Type B pancreatic cell (in vitro differentiated cells): Measurements from ENCODE around the gene CPXM1. TPM values are rescaled to one million over a fixed set of nuclear protein-coding genes. Genes with fewer than 3 reads are reported as not detected.
"Not testable (repeated sequence)": the region's sequence is repeated elsewhere in the genome, so short reads cannot be mapped to it uniquely, and the experiment has no call there.

ENCODE experiments used
- DNase-seq: peaks from one replicate; pipeline ENCODE4 v3.0.0; 2021; ENCODE audit warnings: mixed read lengths; ENCODE audit not compliant: unreplicated experiment; ENCODE audit errors: extremely low spot score
- H3K27ac Mint-ChIP-seq: 2 replicates; pipeline ENCODE4 v1.8.0; 2021; ENCODE audit warnings: mild to moderate bottlenecking, mixed read lengths
- H3K27me3 Mint-ChIP-seq: 2 replicates; pipeline ENCODE4 v1.8.0; 2021; ENCODE audit warnings: mixed read lengths
- H3K36me3 Mint-ChIP-seq: 2 replicates; pipeline ENCODE4 v1.8.0; 2021; ENCODE audit warnings: mixed read lengths
- H3K4me1 Mint-ChIP-seq: one replicate; pipeline ENCODE4 v1.8.0; 2021; ENCODE audit warnings: mixed read lengths; ENCODE audit not compliant: unreplicated experiment
- H3K4me3 Mint-ChIP-seq: 2 replicates; pipeline ENCODE4 v1.8.0; 2021; ENCODE audit warnings: mild to moderate bottlenecking, mixed read lengths
- H3K9me3 Mint-ChIP-seq: 2 replicates; pipeline ENCODE4 v1.8.0; 2021; ENCODE audit warnings: mixed read lengths
- total RNA-seq: library from RNA; stranded (reverse); gene quantifications from 2 replicates; pipeline ENCODE4 v1.2.1, GENCODE V29; 2021; ENCODE audit warnings: low replicate concordance
- TF ChIP-seq, protein P1 (sequence below): fragments of 200-600 bp; sonication (generic); conservative IDR thresholded peaks from 2 replicates; pipeline ENCODE4 v1.5.0; 2021; ENCODE audit warnings: antibody characterized with exemption, mild to moderate bottlenecking

The CPXM1 gene
- total RNA-seq, 1 donor from 2014 or later: 106 TPM

DNA sequence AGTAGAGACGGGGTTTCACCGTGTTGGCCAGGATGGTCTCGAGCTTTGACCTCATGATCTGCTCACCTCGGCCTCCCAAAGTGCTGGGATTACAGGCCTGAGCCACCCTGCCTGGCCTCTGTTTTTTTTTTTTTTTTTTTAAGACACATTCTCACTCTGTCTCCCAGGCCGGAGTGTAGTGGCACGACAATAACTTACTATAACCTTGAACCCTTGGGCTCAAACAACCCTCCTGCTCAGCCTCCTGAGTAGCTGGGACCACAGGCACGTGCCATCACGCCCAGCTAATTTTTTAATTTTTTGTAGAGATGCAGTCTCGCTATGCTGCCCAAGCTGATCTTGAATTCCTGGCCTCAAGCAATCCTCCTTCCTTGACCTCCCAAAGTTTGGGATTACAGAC lies 26.6 kb downstream of the CPXM1 start:
- H3K36me3 Mint-ChIP-seq: no peaks in the 10 kb centered on the region
- peaks cover 28% of the 10 kb centered on the region for H3K27me3 Mint-ChIP-seq
- no peak overlapping the region for H3K27ac Mint-ChIP-seq
- TF ChIP-seq, protein P1, sequence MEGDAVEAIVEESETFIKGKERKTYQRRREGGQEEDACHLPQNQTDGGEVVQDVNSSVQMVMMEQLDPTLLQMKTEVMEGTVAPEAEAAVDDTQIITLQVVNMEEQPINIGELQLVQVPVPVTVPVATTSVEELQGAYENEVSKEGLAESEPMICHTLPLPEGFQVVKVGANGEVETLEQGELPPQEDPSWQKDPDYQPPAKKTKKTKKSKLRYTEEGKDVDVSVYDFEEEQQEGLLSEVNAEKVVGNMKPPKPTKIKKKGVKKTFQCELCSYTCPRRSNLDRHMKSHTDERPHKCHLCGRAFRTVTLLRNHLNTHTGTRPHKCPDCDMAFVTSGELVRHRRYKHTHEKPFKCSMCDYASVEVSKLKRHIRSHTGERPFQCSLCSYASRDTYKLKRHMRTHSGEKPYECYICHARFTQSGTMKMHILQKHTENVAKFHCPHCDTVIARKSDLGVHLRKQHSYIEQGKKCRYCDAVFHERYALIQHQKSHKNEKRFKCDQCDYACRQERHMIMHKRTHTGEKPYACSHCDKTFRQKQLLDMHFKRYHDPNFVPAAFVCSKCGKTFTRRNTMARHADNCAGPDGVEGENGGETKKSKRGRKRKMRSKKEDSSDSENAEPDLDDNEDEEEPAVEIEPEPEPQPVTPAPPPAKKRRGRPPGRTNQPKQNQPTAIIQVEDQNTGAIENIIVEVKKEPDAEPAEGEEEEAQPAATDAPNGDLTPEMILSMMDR: no peak
- H3K4me1 Mint-ChIP-seq: no peaks in the 10 kb centered on the region
- no peak overlapping the region for H3K4me3 Mint-ChIP-seq
- no peak for DNase-seq
- H3K9me3 Mint-ChIP-seq: no peaks in the 10 kb centered on the region

DNA sequence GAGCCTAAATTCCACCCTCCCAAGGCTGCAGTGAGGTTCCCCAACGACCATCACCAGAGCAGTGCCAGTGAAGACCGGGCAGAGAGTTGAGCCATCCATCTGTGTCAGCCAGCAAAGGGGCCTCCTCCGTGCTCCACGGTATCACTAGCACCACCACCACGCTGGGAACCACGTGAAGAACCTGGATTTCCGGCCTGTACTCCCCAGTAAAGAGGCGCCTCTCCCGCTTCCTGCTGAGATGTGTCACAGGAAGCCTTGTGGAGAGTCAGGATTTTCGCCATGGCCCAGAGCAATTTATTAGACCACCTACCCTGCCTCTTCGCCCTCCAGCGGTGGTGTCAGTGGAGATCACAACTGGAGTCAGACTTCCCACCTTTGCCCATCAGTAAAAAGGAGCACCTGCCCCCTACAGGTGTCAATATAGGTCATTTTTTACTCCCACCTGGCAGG lies 28.8 kb downstream of the CPXM1 start:
- Mint-ChIP-seq H3K9me3 (no peaks in the 10 kb centered on the region), H3K4me1 (no peaks in the 10 kb centered on the region), H3K4me3 (no peak overlapping the region), H3K27ac (no peak overlapping the region), H3K27me3 (peaks cover 36% of the 10 kb centered on the region), H3K36me3 (no peaks in the 10 kb centered on the region)
- DNase-seq: peak; percentile 52
- TF ChIP-seq, protein P1: no peak

DNA sequence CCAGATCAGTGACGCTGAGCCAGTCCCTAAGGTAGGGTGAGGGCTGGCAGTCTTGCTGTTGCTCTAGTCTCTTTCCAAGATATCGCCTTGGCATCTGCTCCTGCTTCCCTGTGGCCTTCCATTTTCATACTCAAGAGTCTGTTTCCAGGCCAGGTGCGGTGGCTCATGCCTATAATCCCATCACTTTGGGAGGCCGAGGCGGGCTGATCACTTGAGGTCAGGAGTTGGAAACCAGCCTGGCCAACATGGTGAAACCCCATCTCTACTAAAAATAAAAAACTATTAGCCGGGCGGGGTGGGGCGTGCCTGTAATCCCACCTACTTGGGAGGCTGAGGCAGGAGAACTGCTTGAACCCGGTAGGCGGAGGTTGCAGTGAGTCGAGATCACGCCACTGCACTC lies 30.3 kb downstream of the CPXM1 start:
- not testable (repeated sequence) for H3K4me3 Mint-ChIP-seq, H3K9me3 Mint-ChIP-seq, H3K36me3 Mint-ChIP-seq, H3K4me1 Mint-ChIP-seq, H3K27ac Mint-ChIP-seq
- peak; percentile 40 for DNase-seq
- H3K27me3 Mint-ChIP-seq: peaks cover 36% of the 10 kb centered on the region

DNA sequence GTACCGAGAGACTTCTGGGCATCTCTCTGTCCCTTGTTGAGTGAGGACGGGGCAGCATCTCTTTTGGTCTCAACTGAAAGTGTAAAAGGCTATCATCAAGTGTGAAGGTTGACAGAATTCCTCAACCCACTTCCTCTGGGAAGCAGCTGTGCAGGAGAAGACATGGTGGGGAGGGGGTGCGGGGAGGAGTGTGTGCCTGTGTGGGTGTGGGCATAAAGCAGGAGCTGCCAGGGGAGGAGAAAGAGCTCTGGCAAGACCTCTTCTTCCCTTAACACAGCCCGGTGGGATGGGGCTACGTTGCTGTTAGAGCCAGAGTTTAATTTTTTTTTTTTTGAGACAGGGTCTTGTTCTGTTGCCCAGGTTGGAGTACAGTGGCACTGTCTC lies 31.8 kb downstream of the CPXM1 start:
- no peak overlapping the region for H3K27ac Mint-ChIP-seq
- no peaks in the 10 kb centered on the region for H3K9me3 Mint-ChIP-seq

DNA sequence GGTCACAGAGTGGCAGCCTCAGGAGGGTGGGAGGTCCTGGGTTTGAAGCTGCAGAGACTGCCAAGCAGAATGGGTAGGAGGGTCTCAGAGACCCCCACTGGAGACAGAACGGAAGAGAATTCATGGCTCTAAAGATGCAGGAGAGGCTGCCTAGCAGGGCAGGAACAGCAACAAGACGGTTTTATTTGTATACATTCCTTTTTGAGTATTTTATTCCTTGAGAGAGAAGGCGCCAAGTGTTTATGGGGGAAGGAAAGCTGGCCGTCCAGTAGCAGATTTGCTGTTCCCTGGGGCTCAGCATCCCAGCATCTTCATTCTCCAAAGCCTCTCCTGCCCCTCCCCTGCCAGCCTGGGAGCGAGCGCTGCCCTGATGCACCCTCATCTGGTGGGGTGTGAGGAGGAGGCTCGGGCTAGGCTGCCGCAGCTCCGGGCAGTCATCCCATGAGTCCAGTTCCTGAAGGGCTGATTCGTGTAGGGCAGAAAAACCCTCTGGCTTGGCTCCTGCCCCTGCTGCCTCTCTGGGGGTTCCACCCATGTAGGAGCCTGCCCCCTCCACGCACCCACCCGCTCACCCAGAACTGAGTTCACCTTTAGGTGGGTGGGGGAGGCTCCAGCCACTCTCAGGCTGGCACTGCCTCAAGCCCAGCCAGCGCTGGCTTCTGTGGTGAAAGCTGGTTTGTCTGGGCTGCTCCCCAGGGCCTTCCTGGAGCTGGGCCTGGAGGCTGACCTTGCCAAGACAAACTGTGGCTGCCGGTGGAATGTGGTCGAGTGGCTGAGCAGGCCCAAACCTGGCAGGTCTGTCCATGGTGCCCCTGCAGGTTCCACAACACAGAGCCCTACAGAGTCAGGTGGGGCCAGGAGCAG lies 32.4 kb downstream of the CPXM1 start:
- Mint-ChIP-seq H3K27me3 (peaks cover 46% of the 10 kb centered on the region), H3K4me1 (no peaks in the 10 kb centered on the region), H3K9me3 (no peaks in the 10 kb centered on the region), H3K27ac (no peak overlapping the region), H3K4me3 (no peak overlapping the region), H3K36me3 (no peaks in the 10 kb centered on the region)
- TF ChIP-seq, protein P1: no peak
- peak; percentile 53 for DNase-seq

More for the DNA sequence above, 31.8 kb downstream of the CPXM1 start:
- H3K4me3 Mint-ChIP-seq: no peak overlapping the region
- no peaks in the 10 kb centered on the region for H3K4me1 Mint-ChIP-seq
- no peak for DNase-seq
- H3K36me3 Mint-ChIP-seq: no peaks in the 10 kb centered on the region
- TF ChIP-seq, protein P1: no peak
- peaks cover 41% of the 10 kb centered on the region for H3K27me3 Mint-ChIP-seq

DNA sequence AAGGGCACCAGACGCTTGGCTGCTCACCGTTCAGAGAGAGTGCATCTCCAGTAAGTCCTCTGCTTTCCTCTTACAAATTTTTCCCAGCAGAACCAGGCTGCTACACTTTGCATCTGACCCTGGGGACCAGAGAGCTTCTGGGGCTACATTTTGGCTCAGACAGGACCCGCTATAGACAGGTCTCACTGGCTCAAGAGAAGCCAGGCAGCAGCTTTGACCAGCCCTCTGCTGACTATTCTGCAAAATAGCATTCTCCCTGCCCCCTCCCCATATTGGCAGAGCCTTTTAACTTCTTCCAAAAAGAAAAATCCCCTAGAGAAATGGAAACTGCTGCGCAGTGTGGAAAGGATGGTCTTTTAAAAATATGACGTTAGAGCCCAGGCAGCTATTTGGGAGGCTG lies 37.2 kb downstream of the CPXM1 start:
- Mint-ChIP-seq H3K27ac (no peak overlapping the region), H3K4me3 (no peak overlapping the region), H3K36me3 (no peaks in the 10 kb centered on the region), H3K4me1 (peaks cover 8% of the 10 kb centered on the region), H3K27me3 (peaks cover 33% of the 10 kb centered on the region), H3K9me3 (no peaks in the 10 kb centered on the region)
- TF ChIP-seq, protein P1: no peak
- no peak for DNase-seq
